GM12874 (cell line): ENCODE data around the gene GNAS-AS1.

Experiments used
- TF ChIP-seq, protein P1 (sequence below): IDR thresholded peaks from 2 replicates; pipeline ENCODE4 v1.5.1; 2011; ENCODE audit warnings: low read depth, mild to moderate bottlenecking, control low read depth, low read length, moderate library complexity; ENCODE audit not compliant: insufficient read depth

GNAS-AS1 gene

DNA sequence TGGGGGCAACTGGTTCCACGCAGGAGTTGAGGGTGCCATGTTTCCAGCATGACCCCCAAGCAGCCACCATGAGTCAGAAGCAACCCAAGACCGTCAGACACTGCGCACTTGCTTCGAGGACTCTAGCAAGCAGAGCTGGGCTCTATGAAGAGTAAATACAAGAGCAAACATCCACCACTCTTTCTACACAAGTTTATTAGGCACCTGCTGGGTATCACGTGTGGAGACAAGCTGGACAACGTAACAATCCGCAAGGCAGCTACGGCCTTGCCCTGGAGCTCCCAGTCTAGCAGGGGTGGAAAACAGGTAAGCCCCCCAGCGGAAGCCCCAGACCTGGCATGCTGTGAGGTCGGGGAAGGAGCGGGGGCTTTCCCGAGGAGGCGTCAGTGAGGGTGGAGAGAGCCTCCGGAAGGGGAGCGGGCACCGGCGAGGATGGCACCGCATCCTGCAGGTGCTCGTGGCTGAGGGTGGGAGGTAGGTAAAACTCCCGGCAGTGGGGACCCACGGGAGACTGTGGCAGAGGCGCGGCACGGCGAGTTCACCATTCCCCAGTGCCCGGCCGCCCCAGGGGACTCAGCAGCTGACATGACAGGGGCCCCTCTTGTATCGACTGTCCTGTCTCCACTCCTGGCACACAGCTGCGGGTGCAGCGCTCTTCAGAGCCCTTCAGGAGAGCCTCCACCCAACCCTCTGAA lies 33.6 kb downstream of the GNAS-AS1 start:
- TF ChIP-seq, protein P1, sequence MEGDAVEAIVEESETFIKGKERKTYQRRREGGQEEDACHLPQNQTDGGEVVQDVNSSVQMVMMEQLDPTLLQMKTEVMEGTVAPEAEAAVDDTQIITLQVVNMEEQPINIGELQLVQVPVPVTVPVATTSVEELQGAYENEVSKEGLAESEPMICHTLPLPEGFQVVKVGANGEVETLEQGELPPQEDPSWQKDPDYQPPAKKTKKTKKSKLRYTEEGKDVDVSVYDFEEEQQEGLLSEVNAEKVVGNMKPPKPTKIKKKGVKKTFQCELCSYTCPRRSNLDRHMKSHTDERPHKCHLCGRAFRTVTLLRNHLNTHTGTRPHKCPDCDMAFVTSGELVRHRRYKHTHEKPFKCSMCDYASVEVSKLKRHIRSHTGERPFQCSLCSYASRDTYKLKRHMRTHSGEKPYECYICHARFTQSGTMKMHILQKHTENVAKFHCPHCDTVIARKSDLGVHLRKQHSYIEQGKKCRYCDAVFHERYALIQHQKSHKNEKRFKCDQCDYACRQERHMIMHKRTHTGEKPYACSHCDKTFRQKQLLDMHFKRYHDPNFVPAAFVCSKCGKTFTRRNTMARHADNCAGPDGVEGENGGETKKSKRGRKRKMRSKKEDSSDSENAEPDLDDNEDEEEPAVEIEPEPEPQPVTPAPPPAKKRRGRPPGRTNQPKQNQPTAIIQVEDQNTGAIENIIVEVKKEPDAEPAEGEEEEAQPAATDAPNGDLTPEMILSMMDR, result no peak

DNA sequence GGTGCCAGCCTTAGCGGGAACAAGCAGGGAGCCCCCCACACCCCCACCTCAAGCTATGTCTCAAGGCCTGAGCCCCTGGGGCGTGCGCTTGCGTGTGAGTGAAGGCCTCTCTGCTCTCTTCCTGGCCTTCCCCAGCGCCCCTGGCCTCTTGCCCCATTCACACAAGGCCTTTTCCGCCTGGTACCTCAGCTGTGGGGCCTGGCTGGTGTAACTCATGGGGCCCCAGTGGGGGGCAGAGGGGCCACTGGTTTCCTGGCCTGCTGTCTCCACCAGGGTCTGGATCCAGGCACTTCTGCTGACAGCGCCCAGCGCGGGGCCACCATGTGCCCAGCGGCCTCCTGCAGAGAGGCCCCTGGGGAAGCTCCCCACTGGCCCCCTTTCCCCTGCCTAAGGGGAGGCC lies 34.7 kb downstream of the GNAS-AS1 start:
- TF ChIP-seq, protein P1, result no peak

- TF ChIP-seq, protein P1, result no peak
Measured at GRCh38 chr20:58815448-58815847, 35.3 kb downstream of the GNAS-AS1 start.

- TF ChIP-seq, protein P1, result no peak
Measured at GRCh38 chr20:58813369-58813768, 37.3 kb downstream of the GNAS-AS1 start.

- TF ChIP-seq, protein P1, result no peak
Measured at GRCh38 chr20:58811334-58811733, 39.4 kb downstream of the GNAS-AS1 start.

- TF ChIP-seq, protein P1, result no peak
Measured at GRCh38 chr20:58810879-58811250, 39.8 kb downstream of the GNAS-AS1 start.

GRCh38 chr20:58810116-58810878 lies 40.4 kb downstream of the GNAS-AS1 start:
- TF ChIP-seq, protein P1, result no peak
